ENCODE results near the gene RPS19BP1. TPM values are rescaled to one million over a fixed set of nuclear protein-coding genes. Genes with fewer than 3 reads are reported as not detected.

Gene RPS19BP1
- total RNA-seq, 6 experiments from 2014 or later, result 31.0 to 104 (median 32.8) TPM

- TF ChIP-seq, protein P1, sequence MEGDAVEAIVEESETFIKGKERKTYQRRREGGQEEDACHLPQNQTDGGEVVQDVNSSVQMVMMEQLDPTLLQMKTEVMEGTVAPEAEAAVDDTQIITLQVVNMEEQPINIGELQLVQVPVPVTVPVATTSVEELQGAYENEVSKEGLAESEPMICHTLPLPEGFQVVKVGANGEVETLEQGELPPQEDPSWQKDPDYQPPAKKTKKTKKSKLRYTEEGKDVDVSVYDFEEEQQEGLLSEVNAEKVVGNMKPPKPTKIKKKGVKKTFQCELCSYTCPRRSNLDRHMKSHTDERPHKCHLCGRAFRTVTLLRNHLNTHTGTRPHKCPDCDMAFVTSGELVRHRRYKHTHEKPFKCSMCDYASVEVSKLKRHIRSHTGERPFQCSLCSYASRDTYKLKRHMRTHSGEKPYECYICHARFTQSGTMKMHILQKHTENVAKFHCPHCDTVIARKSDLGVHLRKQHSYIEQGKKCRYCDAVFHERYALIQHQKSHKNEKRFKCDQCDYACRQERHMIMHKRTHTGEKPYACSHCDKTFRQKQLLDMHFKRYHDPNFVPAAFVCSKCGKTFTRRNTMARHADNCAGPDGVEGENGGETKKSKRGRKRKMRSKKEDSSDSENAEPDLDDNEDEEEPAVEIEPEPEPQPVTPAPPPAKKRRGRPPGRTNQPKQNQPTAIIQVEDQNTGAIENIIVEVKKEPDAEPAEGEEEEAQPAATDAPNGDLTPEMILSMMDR (IDR thresholded peaks at IDR 0.05), result no peak
- no peak for TF ChIP-seq POLR2A (IDR thresholded peaks at IDR 0.05)
- ATAC-seq, result no peak
- intact Hi-C loops (cut with DNase I), result no loop called here
- peak in 1 of 3 donors; percentile 28 for DNase-seq
- H3K36me3 ChIP-seq, result peaks cover 0 to 48% (median 20%) of the 10 kb centered on the region in 4 donors
- H3K27ac ChIP-seq, result peak overlapping the region in 1 of 3 donors; percentile 85
- peaks cover 0 to 21% (median 13%) of the 10 kb centered on the region in 4 donors for H3K4me1 ChIP-seq
- H3K27me3 ChIP-seq, result no peaks in the 10 kb centered on the region
- no peaks in the 10 kb centered on the region for H3K9me3 ChIP-seq
- WGBS (ENCODE audit: insufficient coverage, low coverage, low lambda C conversion rate, missing lambda C conversion rate), result 100% methylated on average over 7 of the region's 16 CpGs
- no peak overlapping the region for H3K4me3 ChIP-seq
These were observed 28.5 kb downstream of the RPS19BP1 start for GRCh38 chr22:39504071-39504470.

- intact Hi-C loops (cut with DNase I), result no loop called here
- Histone ChIP-seq H3K9me3 (no peaks in the 10 kb centered on the region), H3K4me1 (peaks cover 0 to 21% (median 13%) of the 10 kb centered on the region in 4 donors), H3K36me3 (peaks cover 0 to 44% (median 20%) of the 10 kb centered on the region in 4 donors), H3K27ac (peak overlapping the region in 2 of 3 donors; percentile 85), H3K27me3 (no peaks in the 10 kb centered on the region), H3K4me3 (peak overlapping the region; percentile 97 to 100 (median 98))
- TF ChIP-seq, protein P1 (IDR thresholded peaks at IDR 0.05), result no peak
- no peak for TF ChIP-seq POLR2A (IDR thresholded peaks at IDR 0.05)
- DNase-seq, result no peak
- ATAC-seq, result no peak
- WGBS (ENCODE audit: insufficient coverage, low coverage, low lambda C conversion rate, missing lambda C conversion rate), result 44% methylated on average over 6 of the region's 6 CpGs
These were observed 28.9 kb downstream of the RPS19BP1 start for GRCh38 chr22:39503630-39504029.

DNA sequence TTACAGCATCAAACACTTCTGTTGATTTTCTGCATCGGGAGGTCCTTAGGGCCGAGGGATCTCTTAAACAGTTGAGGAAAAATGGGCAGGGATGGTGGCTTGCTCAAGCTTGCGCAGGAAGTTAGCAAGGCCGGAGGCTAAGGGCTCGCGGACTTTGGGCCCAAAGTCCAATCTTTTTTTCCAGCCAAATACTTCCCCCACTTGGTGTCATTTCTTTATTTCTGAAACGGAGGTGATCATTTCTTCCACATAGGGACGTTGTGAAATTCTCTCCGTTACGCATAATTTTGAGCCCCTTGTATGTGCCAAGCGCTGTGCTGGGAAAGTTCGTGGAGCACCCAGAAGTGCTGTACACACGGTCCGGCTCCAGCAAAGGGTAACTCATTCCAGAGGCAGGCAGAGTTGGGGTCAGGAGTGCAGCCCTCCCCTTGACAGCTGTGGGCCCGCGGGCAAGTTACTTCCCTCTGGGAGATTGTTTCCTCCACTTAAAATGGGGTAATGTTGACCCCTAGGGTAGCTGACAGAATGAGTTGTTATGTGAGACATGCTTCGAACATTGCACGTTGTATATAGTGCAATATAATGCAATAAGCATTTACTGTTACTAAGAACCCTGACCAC, 29.6 kb downstream of the RPS19BP1 start:
- Histone ChIP-seq H3K36me3 (peaks cover 0 to 36% (median 20%) of the 10 kb centered on the region in 4 donors), H3K4me3 (peak overlapping the region; percentile 97 to 100 (median 98)), H3K27ac (peak overlapping the region; percentile 74 to 85 (median 85)), H3K9me3 (no peaks in the 10 kb centered on the region), H3K4me1 (peaks cover 0 to 21% (median 13%) of the 10 kb centered on the region in 4 donors), H3K27me3 (no peaks in the 10 kb centered on the region)
- 1% methylated on average over 18 of the region's 18 CpGs for WGBS (ENCODE audit: insufficient coverage, low coverage, low lambda C conversion rate, missing lambda C conversion rate)
- peak; percentile 21 for TF ChIP-seq POLR2A (IDR thresholded peaks at IDR 0.05)
- TF ChIP-seq, protein P1 (IDR thresholded peaks at IDR 0.05), result no peak
- intact Hi-C loops (cut with DNase I), result no loop called here
- DNase-seq (peak in 1 of 3 donors; percentile 61), ATAC-seq (peak; percentile 28 to 49 (median 34))

GRCh38 chr22:39502109-39502788, 30.3 kb downstream of the RPS19BP1 start, which contains the start of gene MIEF1:
Gene MIEF1, plus strand, starts transcription at chr22:39502290. Its CDS starts 9,005 bp downstream, at chr22:39511295.
- 3% methylated on average over 6 of the region's 58 CpGs for WGBS (ENCODE audit: insufficient coverage, low coverage, low lambda C conversion rate, missing lambda C conversion rate)

More at GRCh38 chr22:39502109-39502788, 30.3 kb downstream of the RPS19BP1 start, which contains the start of gene MIEF1:
- Histone ChIP-seq H3K4me1 (peaks cover 0 to 21% (median 13%) of the 10 kb centered on the region in 4 donors), H3K27ac (peak within 1 kb of the TSS; percentile 85 to 93 (median 85)), H3K9me3 (no peaks in the 10 kb centered on the region), H3K4me3 (peak within 1 kb of the TSS; percentile 97 to 100 (median 98)), H3K36me3 (peaks cover 0 to 33% (median 20%) of the 10 kb centered on the region in 4 donors), H3K27me3 (no peaks in the 10 kb centered on the region)
- DNase-seq (peak; percentile 99), ATAC-seq (peak; percentile 96 to 98 (median 96))
- TF ChIP-seq POLR2A (IDR thresholded peaks at IDR 0.05), result peak; percentile 51
- TF ChIP-seq, protein P1 (IDR thresholded peaks at IDR 0.05), result no peak
- intact Hi-C loops (cut with DNase I), result no loop called here
